NCI-H1105 treated with DMSO at 0.1 percent for 48 hours (cell line): ENCODE measurements around the gene AGO1.
"Not testable (repeated sequence)": the region's sequence is repeated elsewhere in the genome, so short reads cannot be mapped to it uniquely, and the experiment has no call there.

Source experiments
- DNase-seq: peaks from one replicate; lab custom pipeline; 2025; lab: John Stamatoyannopoulos, UW

AGO1 gene

DNA sequence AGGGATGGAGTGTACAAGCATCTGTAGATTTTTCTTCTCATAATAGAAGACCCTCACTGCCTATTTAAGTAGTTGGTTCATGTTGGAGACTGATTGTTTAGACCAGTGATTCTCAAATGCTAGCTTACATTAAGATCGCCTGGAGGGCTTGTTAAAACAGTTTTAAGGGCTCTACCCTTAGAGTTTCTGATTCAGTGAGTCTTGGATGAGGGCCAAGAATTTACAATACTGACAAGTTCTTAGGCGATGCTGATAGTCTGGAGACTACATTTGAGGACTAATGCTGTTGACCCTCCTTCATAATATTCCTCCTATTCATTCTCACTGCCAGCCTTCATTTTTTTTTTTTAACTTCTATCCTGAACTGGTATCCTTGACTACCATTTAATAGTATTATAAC is 32.7 kb downstream of the AGO1 start:
- peak; percentile 8 for DNase-seq

DNA sequence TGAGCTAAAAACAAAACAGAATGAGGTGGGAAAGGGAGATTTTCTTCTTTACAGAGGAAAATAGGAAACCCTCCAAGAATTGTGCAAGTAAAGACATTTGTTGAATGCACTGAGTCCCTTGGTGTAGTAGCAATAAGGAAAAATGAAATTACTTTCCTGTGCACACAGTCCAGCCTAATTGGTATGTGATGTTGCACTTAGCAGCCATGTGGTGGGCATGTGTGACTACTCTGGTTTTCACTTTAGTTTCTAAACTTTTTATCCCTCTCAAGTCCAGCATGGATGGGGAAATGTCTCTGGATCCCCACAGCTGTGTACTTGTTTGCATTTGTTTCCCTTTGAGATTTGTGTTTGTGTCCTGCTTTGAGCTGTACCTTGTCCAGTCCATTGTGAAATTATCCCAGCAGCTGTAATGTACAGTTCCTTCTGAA is 40.8 kb downstream of the AGO1 start:
- no peak for DNase-seq

DNA sequence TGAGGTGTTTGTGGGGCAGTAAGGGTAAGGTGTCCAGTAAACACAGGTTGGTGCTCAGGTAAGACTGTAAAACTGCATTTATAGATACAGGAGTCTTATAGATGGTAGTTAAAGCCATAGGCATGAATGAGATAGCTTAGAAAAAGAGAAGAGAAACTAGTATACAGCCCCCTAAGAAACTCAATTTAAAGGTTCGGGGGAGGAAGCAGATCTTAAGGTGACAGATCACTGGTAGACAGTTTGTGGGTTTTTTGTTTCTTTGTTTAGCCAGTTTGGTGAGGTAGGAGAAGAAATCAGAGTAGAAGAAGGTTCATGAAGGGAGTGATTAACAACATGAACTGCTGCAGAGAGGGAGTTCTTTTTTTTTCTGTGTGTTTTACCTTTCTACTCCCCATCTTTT is 41.8 kb downstream of the AGO1 start:
- no peak for DNase-seq

DNA sequence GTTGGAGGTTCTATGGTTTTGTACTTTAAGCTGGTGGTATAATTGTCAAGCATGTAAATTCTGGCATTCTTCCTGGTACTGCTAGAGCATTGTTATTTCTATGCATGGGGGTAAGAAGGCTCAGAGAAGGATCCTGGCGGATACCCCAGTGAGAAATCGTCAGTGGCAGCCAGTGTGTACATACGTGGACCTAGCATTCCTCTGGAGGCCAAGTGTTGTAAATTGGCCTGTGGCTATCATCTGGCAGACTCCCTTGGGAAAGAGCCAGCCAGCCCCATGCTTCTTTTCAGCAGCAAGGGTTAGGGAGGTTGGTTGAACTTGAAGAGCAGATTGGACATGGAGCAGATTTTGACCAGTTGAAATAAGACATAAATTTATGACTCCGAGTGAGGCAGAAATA is 42.7 kb downstream of the AGO1 start:
- no peak for DNase-seq

DNA sequence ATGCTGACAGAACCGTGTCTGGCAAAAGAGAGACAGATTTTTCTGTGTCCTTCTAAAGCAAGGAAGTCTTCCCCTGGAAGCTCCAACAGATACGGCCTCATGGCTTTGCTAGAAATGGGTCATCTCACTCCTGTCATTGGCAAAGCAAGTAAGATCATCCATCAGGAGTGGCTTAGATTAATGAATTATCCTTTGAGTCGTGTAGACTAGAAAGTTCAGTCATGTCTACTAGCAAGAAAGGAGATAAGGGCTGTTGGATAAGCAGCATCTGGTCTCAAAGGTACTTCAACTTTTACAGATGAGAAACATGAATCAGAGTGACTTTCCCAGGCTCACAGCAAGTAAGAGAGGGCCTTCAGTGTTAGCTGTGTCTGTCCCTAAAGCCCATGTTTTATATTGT is 44.5 kb downstream of the AGO1 start:
- DNase-seq: no peak

DNA sequence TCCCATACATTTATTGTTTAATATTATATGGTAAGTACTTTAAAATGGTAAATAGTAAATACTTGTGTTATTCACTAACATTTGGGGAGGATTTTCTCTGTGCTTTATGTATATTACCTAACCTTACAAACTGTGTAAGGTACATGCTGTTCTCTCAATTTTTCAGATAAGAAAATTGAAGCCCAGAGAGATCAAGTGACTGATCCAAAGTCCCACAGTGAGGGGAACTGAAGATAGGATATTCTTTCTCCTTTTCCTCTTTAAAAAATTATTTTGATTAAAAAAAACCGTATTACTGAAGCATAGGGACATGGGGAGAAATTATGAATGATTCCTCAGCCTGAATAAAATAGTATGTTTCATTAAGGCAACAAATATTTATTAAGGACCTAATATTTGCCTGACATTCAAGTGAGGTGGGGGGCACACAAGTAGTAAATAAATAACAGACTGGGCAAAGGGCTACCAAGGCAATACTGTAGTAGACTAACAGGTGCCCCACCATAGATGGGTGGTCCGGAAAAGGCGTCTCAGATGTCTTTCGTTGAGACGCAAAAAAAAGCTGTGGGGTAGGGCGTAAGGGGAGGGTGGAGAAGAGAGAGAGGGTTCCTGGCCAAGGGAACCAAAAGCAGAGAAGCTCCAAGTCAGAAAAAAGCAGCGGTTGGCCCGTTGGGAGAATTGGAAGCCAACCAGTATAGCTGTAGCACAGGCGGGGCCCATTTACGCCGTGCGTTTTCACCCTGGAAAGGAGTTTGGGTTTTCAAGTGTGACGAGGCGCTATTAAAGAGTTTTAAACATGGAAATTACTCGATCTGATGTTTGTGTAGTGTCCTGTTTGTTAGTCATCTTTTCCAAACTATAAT is 47.0 kb downstream of the AGO1 start:
- DNase-seq: peak; percentile 68

DNA sequence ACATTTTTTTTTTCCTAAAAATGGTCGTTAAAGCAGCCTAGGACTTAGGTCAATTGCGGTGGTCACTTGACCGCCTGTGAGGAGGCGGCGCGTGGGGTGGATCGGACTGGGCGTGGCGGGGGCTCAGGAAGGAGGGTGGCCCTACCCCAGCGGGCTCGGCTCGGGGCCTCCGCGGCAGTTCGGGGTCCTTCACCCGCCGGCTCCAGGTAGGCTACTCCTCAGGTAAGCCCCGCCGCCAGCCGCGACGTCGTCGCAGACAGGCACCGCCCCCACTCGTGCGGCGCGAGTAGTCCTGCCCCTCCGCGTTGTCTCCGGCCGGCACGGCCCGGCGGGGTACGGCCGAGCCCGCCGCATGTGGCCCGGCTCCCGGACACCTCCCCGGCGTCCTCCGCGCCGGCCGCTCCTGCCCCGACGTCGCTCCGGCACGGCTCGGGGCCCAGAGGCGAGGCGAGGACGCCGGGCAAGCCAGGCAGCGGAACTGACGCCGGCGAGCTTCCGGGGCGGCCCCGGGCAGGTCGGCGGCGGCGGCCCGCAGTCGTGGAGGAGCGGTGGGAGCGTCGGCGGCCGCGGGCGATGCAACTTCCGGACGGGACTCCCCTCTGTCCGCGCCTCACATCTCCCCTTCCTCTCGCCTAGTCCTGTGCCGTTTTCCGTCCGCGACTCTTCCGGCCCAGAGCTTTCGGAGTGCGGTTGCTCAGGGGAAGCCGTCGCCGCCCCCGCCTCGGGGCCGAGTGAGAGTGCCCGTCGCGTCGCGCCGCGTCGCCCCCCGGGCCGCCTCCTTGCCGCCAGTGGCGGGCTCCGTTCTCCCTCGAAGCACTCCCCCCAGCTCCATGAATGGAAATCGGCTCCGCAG is 47.8 kb downstream of the AGO1 start, which contains the start of gene AGO3:
Gene AGO3 (plus strand): TSS at position 513 of the 853 bp plus-strand sequence. CDS start 322 bp downstream, at position 835.
- peak; percentile 88 for DNase-seq

DNA sequence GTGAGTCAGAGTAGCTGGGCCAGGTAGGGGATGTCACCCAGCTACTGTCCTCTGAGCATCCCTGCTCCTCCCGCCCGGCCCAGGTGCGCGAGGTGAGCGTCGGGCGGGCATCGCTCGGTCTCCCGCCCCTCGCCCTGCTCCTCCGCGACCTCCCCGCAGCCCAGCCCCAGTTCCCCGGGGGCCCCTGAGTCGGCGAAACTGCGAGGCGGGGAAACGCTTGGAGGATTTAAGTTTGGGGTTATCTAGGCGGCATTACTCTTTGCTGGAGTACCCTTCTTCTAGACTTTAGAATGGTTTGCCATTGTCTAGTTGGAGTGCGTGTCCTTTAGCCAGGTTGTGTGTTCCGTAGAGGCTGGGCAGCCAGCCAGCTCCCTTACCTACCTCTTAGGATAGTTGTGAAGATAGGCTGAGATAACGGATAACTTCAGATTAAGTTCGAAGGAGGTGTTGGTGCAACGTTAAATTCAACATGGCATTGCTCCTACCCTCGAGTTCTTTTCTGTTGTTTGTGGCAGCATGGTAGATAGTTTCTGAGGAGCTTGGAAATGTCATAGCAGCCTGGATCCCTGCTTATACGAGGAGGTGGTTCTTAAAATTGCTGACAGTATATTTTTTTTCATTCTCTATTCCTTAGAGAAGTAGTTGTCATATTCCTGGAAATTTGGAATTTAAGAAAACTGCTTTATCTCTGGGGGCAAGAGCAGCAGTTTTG is 48.6 kb downstream of the AGO1 start:
- DNase-seq: peak; percentile 46

DNA sequence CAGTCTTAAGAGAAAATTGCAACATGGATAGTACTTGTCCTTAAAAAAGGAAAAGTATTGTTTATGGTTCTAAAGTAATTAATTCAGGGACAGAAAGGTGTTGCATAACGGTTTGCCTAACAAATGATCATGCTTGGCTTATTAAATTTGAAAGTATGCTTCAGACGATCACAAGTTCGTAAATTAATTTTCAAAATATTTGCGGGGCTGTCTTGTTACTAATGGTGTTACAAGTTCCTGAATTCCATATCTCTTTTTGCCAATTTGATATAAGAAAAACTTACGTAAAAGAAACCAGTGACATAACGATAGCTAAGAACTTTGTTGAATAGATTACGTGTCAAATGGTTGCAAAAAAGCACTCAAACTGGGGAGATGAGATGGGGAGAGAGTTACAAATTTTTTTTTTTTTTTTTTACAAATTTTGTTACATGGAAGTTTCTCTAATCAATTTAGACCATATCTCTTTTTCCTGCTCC is 49.2 kb downstream of the AGO1 start:
- no peak for DNase-seq

DNA sequence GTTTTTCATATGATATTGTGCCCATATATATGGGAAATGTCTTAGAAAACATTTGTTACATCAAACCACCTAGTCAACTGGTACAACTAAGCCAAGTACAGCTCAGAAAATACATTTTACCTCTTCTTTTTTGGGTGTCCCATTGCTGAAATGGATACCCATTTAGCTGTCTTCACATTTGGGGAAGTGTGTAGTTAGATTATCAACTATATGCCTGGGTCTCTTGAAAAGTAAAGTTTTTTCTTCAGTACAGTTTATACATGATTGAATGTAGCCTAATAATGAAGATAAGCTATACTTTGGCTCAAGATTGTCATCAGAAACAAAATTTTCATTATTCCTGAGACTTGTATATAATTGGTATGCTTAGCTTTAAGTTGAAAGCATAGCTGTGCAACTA is 49.9 kb downstream of the AGO1 start:
- DNase-seq: no peak

DNA sequence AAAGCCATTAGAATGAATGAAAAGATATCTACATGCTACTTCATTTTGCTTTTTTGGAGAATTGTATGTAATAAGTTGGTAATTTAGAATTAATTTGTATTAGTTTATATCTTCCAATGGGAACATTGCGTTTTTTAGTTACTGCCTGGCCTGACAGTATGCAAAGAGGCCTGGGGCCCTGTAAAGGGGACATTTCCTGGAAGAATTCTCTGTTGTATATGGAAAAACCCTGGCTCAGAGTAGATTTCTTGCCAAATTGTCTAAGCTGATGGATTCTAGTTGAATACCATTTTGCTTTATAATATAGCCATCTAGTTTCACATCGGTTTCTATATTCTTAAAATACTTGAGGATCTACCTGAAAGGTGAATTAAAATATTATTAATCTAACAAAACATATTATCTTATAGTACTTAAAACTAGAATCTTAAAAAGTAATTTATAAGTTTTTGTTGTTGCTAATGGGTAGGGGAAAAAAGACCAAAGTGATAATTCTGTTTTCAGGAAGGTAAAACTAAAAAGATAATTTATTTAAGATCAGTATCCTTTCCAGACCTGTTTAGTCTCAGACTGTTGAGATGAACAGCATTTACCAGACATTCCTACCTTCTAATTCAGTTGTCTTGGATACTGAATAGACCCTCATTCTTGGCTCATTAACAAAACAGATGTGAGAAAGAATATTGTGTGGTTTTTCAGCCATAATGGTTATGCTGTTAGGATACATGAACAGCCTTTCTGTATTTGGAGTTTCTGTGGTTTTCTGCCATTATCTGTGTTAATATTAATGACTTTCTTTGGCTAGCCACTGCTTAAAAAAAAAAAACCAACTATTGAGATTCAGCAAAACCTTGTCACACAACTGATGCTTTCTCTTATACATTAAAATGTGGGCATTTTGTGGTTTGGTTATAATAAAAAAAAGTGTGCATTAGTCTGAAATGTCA is 52.7 kb downstream of the AGO1 start:
- DNase-seq: no peak

DNA sequence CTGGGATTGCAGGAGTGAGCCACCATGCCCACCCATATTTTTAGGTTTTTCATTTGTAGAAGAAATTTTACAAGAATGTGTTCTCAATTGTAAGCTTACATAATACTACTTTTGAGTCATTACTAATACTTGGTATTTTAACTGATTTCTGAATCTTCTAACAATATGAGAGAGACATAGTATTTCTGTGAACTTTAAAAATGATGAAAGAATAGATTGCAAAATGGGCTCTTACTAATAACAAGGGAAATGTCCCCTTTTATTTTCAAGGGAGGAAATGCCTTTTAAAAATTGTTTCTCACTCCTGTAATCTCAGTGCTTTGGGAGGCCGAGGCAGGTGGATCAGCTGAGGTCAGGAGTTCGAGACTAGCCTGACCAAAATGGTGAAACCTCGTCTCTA is 53.8 kb downstream of the AGO1 start:
- DNase-seq: no peak

DNA sequence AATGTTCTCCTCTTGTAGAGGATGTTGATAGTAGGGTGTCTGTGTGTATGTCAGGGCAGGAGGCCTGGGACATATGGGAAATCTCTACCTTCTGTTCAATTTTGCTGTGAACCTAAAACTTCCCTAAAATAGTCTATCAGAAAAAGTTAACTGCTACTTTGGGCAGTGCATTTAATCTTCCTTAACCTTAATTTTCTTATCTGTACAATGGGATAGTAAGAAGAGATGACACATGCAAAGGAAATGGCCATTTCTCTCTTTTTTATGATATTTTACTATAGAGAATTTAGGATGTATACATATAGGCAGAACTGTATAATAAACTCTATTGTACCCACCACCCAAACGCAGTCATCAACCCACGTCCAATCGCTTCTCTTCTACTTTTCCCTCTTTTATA is 56.5 kb downstream of the AGO1 start:
- no peak for DNase-seq

DNA sequence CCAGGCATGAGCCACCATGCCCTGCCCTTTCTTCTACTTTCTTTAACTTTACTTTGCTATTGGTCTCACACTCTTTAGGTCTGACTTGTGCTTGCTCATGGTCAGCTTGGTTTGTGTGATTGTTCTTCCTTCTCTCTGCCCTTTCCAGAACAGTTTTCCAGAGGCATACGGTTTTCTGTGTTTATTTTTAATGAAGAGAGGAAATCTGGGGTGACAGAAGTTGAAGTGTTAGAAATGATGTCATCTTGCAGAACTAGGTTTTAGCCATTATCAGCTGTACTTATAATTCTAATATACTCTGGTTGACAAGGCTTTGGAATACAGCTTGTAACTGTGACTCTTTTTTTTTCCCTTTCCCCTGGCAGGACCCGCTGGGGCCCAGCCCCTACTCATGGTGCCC is 62.3 kb downstream of the AGO1 start:
- no peak for DNase-seq

DNA sequence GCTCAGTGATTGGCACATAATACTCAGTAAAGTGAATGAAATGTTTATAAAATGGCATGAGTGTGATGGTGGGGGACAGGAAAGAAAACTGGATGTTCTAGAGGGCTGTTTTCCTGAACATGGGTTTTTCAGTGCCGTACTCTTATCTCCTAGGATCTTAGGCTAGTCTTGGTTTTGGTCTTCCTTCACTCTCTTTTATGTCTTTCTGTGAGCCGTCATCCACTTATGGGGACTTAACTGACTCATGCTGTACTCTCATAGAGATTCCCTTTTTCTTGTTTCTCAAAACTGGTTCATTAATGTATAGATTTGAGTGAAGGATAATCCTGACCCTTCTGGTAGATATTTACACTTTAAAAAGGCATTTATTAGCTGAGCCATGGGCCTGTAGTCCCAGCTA is 64.5 kb downstream of the AGO1 start:
- DNase-seq: no peak

DNA sequence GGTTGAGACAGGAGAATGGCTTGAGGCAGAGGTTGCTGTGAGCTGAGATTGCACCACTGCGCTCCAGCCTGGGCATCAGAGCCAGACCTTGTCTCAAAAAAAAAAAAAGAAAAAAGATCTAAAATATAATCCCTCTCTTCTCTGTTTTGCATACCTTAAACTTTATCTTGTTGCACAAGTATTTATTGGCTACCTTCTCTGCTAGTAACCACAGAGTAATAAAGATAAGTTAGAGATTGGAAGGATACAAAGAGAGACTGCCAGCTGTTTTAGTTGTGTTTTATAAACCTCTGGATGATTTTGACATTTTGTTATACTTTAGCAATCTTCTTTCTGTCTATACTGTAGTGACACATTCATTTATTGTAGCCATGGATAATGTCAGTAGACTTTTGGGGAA is 75.5 kb downstream of the AGO1 start:
- no peak for DNase-seq

DNA sequence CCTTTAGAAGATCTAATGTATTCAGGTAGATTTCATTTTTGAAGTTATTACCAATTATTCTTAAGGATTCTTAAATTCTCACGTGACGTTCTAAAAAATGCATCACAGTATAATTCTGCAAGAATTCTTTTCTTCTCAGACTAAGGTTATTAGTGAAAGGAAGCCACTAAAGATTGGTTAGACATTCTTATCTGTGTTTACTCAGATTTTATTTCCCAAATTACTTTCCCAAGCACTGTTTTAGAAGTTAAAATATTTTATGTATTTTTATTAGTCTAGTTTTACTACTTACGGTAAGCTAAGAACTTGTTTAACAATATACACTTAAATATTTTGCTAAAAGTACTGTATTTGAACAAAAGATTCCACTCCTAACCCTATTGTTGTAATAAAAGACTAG is 76.3 kb downstream of the AGO1 start:
- DNase-seq: no peak

DNA sequence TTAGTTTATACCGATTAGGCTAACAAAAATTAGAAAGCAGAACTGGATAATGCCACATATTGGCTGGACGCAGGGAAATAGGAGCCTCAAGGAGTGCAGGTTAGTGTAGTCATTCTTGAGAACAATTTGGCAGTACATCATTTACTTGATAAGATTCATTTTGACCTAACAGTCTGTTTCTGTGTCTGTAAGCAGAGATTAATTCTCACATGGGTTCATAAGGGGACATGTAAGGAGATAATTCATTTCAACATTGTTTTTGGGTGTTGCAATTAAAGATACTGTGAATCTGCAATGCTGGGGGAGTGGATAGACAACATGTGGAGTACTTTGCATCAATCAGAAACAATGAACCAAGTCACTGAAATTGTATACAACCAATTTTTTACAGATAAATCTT is 79.9 kb downstream of the AGO1 start:
- DNase-seq: no peak

DNA sequence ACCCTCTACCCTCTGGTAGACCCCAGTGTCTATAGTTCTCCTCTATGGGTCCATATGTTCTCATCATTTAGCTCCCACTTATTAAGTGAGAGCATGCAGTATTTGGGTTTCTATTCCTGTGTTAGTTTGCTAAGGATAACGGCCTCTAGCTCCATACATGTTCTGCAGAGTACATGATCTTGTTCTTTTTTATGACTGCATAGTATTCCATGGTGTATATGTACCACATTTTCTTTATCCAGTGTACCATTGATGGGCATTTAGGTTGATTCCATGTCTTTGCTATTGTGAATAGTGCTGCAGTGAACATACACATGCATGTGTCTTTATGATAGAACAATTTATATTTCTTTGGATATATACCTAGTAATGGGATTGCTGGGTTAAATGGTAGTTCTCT is 81.3 kb downstream of the AGO1 start:
- DNase-seq: not testable (repeated sequence)

DNA sequence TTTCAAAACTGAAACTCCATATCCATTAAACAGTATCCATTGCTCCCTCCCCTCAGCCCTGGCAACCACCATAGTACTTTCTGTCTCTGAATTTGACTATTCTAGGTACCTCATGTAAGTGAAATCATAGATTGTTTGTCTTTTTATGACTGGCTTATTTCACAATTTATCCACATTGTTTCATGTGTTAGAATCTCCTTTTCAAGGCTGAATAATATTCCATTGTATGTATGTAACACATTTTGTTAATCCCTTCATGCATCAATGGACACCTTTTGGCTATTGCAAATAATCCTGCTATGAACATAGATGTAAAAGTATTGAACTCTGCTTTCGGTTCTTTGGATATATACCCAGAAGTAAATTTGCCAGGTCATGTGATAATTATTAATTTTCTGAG is 85.4 kb downstream of the AGO1 start:
- no peak for DNase-seq

DNA sequence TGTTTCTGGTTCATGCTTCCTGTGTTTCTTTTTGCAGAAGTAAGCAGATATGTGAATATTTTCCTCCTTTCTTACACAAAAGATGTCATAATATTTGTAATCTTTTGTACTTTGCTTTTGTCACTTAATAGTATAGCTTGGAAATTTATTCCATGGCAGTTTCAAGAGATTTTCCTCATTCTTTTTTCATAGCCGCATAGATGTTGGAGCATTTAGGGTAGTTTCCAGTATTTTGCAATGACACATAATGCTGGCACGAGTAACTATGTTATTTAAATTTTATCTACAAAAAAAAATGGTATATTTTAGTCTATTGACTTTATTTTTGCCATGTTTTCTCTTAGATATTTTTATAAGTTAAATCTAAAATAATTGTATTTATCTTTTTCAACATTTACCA is 88.6 kb downstream of the AGO1 start:
- no peak for DNase-seq
